Measurements from ENCODE around the gene PACSIN1.

PACSIN1 gene

GRCh38 chr6:34459899-34460593, 5.8 kb upstream of the PACSIN1 start:
- peaks cover 17% of the 10 kb centered on the region for H3K4me1 ChIP-seq (ENCODE audit: insufficient read depth, insufficient read length)

GRCh38 chr6:34460796-34461507, 4.9 kb upstream of the PACSIN1 start:
- Histone ChIP-seq H3K9ac (ENCODE audit: insufficient read length, low read depth) (no peak overlapping the region), H3K4me3 (ENCODE audit: insufficient read length, low read depth) (no peak overlapping the region), H3K4me1 (ENCODE audit: insufficient read depth, insufficient read length) (peaks cover 17% of the 10 kb centered on the region), H3K27me3 (ENCODE audit: insufficient read depth, insufficient read length) (peaks cover 8% of the 10 kb centered on the region), H3K9me3 (ENCODE audit: insufficient read depth, low read length) (no peaks in the 10 kb centered on the region), H3K36me3 (ENCODE audit: insufficient read depth, insufficient read length, low read length) (no peaks in the 10 kb centered on the region)
- TF ChIP-seq ZNF274 (IDR thresholded peaks at IDR 0.05; ENCODE audit: low read depth, low read length) = no peak
- no peak for TF ChIP-seq YY1 (IDR thresholded peaks at IDR 0.05; ENCODE audit: insufficient read depth, insufficient read length)
- no peak for TF ChIP-seq SUZ12 (IDR thresholded peaks at IDR 0.05; ENCODE audit: extremely low read depth, insufficient read depth, insufficient read length)
- DNase-seq (ENCODE audit: low read depth, low spot score) = no peak

More at GRCh38 chr6:34459899-34460593, 5.8 kb upstream of the PACSIN1 start:
- no peak for DNase-seq (ENCODE audit: low read depth, low spot score)
- Histone ChIP-seq H3K27me3 (ENCODE audit: insufficient read depth, insufficient read length) (peaks cover 1% of the 10 kb centered on the region), H3K36me3 (ENCODE audit: insufficient read depth, insufficient read length, low read length) (no peaks in the 10 kb centered on the region), H3K9ac (ENCODE audit: insufficient read length, low read depth) (no peak overlapping the region), H3K9me3 (ENCODE audit: insufficient read depth, low read length) (no peaks in the 10 kb centered on the region), H3K4me3 (ENCODE audit: insufficient read length, low read depth) (no peak overlapping the region)
- no peak for TF ChIP-seq ZNF274 (IDR thresholded peaks at IDR 0.05; ENCODE audit: low read depth, low read length)
- no peak for TF ChIP-seq SUZ12 (IDR thresholded peaks at IDR 0.05; ENCODE audit: extremely low read depth, insufficient read depth, insufficient read length)
- no peak for TF ChIP-seq YY1 (IDR thresholded peaks at IDR 0.05; ENCODE audit: insufficient read depth, insufficient read length)

- Histone ChIP-seq H3K9ac (ENCODE audit: insufficient read length, low read depth) (no peak overlapping the region), H3K4me1 (ENCODE audit: insufficient read depth, insufficient read length) (peaks cover 19% of the 10 kb centered on the region)
Measured at GRCh38 chr6:34462010-34462409, 3.9 kb upstream of the PACSIN1 start.

GRCh38 chr6:34462551-34462971, 3.3 kb upstream of the PACSIN1 start:
- H3K9ac ChIP-seq (ENCODE audit: insufficient read length, low read depth) = no peak overlapping the region
- peaks cover 17% of the 10 kb centered on the region for H3K4me1 ChIP-seq (ENCODE audit: insufficient read depth, insufficient read length)
- H3K36me3 ChIP-seq (ENCODE audit: insufficient read depth, insufficient read length, low read length) = no peaks in the 10 kb centered on the region
- H3K4me3 ChIP-seq (ENCODE audit: insufficient read length, low read depth) = no peak overlapping the region
- H3K9me3 ChIP-seq (ENCODE audit: insufficient read depth, low read length) = no peaks in the 10 kb centered on the region
- DNase-seq (ENCODE audit: low read depth, low spot score) = no peak
- TF ChIP-seq YY1 (IDR thresholded peaks at IDR 0.05; ENCODE audit: insufficient read depth, insufficient read length) = no peak
- TF ChIP-seq ZNF274 (IDR thresholded peaks at IDR 0.05; ENCODE audit: low read depth, low read length) = no peak
- TF ChIP-seq SUZ12 (IDR thresholded peaks at IDR 0.05; ENCODE audit: extremely low read depth, insufficient read depth, insufficient read length) = no peak
- H3K27me3 ChIP-seq (ENCODE audit: insufficient read depth, insufficient read length) = peaks cover 14% of the 10 kb centered on the region

More at GRCh38 chr6:34462010-34462409, 3.9 kb upstream of the PACSIN1 start:
- no peak overlapping the region for H3K4me3 ChIP-seq (ENCODE audit: insufficient read length, low read depth)
- no peak for DNase-seq (ENCODE audit: low read depth, low spot score)
- H3K36me3 ChIP-seq (ENCODE audit: insufficient read depth, insufficient read length, low read length) = no peaks in the 10 kb centered on the region
- no peaks in the 10 kb centered on the region for H3K9me3 ChIP-seq (ENCODE audit: insufficient read depth, low read length)
- H3K27me3 ChIP-seq (ENCODE audit: insufficient read depth, insufficient read length) = peaks cover 14% of the 10 kb centered on the region
- TF ChIP-seq YY1 (IDR thresholded peaks at IDR 0.05; ENCODE audit: insufficient read depth, insufficient read length) (no peak), SUZ12 (IDR thresholded peaks at IDR 0.05; ENCODE audit: extremely low read depth, insufficient read depth, insufficient read length) (no peak), ZNF274 (IDR thresholded peaks at IDR 0.05; ENCODE audit: low read depth, low read length) (no peak)

GRCh38 chr6:34463299-34463698, 2.6 kb upstream of the PACSIN1 start:
- H3K36me3 ChIP-seq (ENCODE audit: insufficient read depth, insufficient read length, low read length) = no peaks in the 10 kb centered on the region
- TF ChIP-seq ZNF274 (IDR thresholded peaks at IDR 0.05; ENCODE audit: low read depth, low read length) = no peak
- TF ChIP-seq YY1 (IDR thresholded peaks at IDR 0.05; ENCODE audit: insufficient read depth, insufficient read length) = no peak
- H3K9ac ChIP-seq (ENCODE audit: insufficient read length, low read depth) = no peak overlapping the region
- no peak overlapping the region for H3K4me3 ChIP-seq (ENCODE audit: insufficient read length, low read depth)
- peaks cover 11% of the 10 kb centered on the region for H3K4me1 ChIP-seq (ENCODE audit: insufficient read depth, insufficient read length)
- peaks cover 14% of the 10 kb centered on the region for H3K27me3 ChIP-seq (ENCODE audit: insufficient read depth, insufficient read length)
- no peak for DNase-seq (ENCODE audit: low read depth, low spot score)
- no peaks in the 10 kb centered on the region for H3K9me3 ChIP-seq (ENCODE audit: insufficient read depth, low read length)

GRCh38 chr6:34463849-34464248, 2.0 kb upstream of the PACSIN1 start:
- H3K9me3 ChIP-seq (ENCODE audit: insufficient read depth, low read length) = no peaks in the 10 kb centered on the region
- no peak overlapping the region for H3K9ac ChIP-seq (ENCODE audit: insufficient read length, low read depth)
- peaks cover 11% of the 10 kb centered on the region for H3K4me1 ChIP-seq (ENCODE audit: insufficient read depth, insufficient read length)
- no peaks in the 10 kb centered on the region for H3K36me3 ChIP-seq (ENCODE audit: insufficient read depth, insufficient read length, low read length)
- TF ChIP-seq YY1 (IDR thresholded peaks at IDR 0.05; ENCODE audit: insufficient read depth, insufficient read length) = no peak
- TF ChIP-seq SUZ12 (IDR thresholded peaks at IDR 0.05; ENCODE audit: extremely low read depth, insufficient read depth, insufficient read length) = no peak
- no peak for TF ChIP-seq ZNF274 (IDR thresholded peaks at IDR 0.05; ENCODE audit: low read depth, low read length)
- no peak for DNase-seq (ENCODE audit: low read depth, low spot score)
- H3K27me3 ChIP-seq (ENCODE audit: insufficient read depth, insufficient read length) = peaks cover 14% of the 10 kb centered on the region
- H3K4me3 ChIP-seq (ENCODE audit: insufficient read length, low read depth) = no peak overlapping the region
